Left renal cortex interstitium (tissue), 4 donors: ENCODE measurements around the gene GDAP1L1. TPM values are rescaled to one million over a fixed set of nuclear protein-coding genes. Genes with fewer than 3 reads are reported as not detected.

Experiments used
- DNase-seq, 4 donors: peaks; one replicate each; pipeline ENCODE4 v3.0.0-alpha.2; 2013; ENCODE audit warnings: low read depth in 4 of 4, low spot score in 2 of 4, missing footprints in 1 of 4
- polyA plus RNA-seq, 4 donors: library from polyadenylated mRNA; unstranded; fragments of 120-200 nt; gene quantifications; one replicate each; pipeline ENCODE4 v1.2.1, GENCODE V29; 2013; ENCODE audit not compliant: insufficient read length in 4 of 4

GDAP1L1 gene
- under 1 TPM; 0.35 to 0.76 (median 0.60) TPM for polyA plus RNA-seq

DNA sequence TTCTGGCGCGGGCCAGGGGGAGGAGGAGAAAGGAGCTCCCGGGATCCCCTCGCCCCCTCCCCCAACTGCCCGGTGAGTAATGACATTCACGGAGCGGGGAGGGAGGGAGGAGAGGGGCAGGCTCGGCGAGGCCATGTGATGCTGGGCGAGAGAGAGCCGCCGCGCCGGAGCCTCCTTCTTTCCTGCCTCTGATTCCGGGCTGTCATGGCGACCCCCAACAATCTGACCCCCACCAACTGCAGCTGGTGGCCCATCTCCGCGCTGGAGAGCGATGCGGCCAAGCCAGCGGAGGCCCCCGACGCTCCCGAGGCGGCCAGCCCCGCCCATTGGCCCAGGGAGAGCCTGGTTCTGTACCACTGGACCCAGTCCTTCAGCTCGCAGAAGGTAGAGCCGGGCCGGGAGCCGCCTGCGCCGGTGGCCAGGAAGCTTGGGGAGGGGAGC lies at the start of gene GDAP1L1:
GDAP1L1 (plus strand) TSS at position 178 of the 441 bp plus-strand sequence; CDS start at position 205, 27 bp downstream.
- peak in 1 of 4 donors; percentile 7 for DNase-seq

DNA sequence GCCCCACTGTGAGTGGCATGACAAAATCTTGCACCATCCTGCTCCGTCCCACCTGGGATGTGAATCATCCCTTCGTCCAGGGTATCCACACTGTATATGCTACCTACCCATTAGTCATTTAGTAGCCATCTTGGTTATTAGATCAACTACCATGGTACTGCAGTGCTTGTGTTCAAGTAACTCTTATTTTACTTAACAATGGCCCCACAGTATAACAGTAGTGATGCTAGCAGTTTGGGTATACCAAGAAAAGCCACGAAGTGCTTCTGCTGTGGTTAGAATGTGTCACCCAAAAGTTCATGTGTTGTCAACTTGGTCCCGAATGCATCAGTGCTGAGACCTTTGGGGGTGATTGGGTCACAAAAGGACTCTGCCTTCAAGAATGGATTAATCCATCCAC lies 48.2 kb upstream of the GDAP1L1 start:
- DNase-seq, result no peak

- no peak for DNase-seq
Observed at GRCh38 chr20:44199877-44200276, 47.2 kb upstream of the GDAP1L1 start.

GRCh38 chr20:44200371-44200770 lies 46.7 kb upstream of the GDAP1L1 start:
- DNase-seq, result no peak

GRCh38 chr20:44200983-44201382 lies 46.1 kb upstream of the GDAP1L1 start:
- DNase-seq, result no peak

GRCh38 chr20:44203161-44203560 lies 43.9 kb upstream of the GDAP1L1 start:
- DNase-seq, result no peak

- DNase-seq, result no peak
Observed at GRCh38 chr20:44204156-44204831, 42.8 kb upstream of the GDAP1L1 start.

DNA sequence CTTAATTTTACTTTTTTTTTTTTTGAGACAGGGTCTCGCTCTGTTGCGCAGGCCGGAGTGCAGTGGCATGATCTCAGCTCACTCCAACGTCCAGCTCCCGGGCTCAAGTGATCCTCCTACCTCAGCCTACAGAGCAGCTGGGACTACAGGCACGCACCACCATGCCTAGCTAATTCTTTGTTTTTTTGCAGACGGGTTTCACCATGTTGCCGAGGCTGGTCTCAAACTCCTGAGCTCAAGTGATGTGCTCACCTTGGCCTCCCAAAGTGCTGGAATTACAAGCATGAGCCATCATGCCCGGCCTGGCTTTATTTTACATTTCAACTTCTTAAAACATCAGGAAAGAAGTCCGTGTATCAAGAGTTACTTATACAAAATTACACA lies 42.3 kb upstream of the GDAP1L1 start:
- no peak for DNase-seq

GRCh38 chr20:44206132-44206531 lies 41.0 kb upstream of the GDAP1L1 start:
- no peak for DNase-seq

DNA sequence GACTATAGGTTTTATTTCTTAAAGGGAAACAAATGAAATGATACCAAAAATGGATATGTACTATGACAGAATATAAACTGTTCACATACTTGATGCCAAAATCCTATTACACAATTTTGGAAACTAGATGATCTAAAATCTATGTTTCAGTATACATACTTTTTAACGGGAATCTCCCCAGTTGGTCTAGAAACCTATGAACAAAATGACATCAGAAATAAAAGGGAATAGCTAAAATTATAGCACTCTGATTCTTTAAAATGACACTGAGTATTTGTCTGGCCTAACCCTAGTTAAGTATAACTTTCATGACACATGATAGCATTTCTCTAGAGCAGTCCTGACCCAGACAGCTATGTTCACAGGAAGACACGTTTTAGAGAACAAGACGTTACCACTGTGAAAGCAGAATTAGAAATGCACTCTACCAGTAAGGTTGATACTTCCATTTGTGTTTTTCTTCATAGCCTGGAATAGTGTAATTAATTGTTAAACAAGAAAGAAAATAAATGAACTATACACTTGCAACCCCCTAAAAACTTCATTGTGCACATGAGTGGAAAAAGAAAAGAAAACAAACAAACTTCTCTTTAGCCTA lies 39.9 kb upstream of the GDAP1L1 start:
- DNase-seq, result no peak

- DNase-seq, result no peak
Observed at GRCh38 chr20:44208165-44208564, 38.9 kb upstream of the GDAP1L1 start.

- DNase-seq, result no peak
Observed at GRCh38 chr20:44208770-44209169, 38.3 kb upstream of the GDAP1L1 start.

GRCh38 chr20:44209686-44210405 lies 37.3 kb upstream of the GDAP1L1 start:
- no peak for DNase-seq

DNA sequence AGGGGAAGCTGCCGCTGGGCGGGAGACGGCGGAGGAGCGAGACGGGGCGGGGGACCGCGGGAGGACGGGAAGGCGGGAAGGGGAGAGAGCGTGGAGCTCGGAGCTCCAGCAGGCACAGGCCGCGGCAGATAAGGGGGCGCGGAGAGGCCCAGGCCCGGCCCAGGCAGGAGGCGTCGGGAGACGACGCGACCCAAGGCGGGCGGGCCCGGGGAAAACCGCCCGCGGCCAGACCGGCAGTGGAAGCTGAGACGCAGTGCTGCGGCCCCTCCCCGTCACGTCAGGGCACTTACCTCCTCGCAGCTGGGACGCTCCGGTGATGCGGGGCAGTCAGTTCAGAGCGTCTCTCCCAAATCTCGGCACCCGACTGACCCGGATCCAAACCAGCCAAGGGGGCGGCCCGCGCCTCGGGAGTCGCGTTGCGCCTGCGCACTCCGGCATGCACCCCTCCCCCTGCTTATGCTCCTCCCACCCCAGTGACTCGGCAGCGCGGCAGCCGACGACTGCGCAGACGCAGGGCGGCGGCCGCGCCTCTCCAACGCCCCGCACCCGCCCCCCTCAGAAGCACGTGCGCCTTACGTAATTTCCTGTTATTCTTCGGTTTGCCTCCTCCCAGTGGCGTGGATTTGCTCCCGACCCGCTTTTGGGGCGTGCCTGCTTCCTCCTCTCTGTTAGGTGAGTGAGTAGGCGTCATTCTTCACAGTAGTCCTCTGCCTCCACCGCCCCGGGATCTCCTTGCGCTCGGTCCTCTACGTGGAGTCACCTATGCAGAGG lies 36.5 kb upstream of the GDAP1L1 start, which contains the start of gene OSER1:
OSER1 (minus strand) TSS at position 366 of the 771 bp plus-strand sequence. CDS start 3,814 bp downstream, outside the sequence.
- DNase-seq, result peak; percentile 91 to 95 (median 94)

GRCh38 chr20:44211177-44212039 lies 35.7 kb upstream of the GDAP1L1 start:
- DNase-seq, result no peak

GRCh38 chr20:44212792-44213191 lies 34.3 kb upstream of the GDAP1L1 start:
- DNase-seq, result no peak

- DNase-seq, result peak in 1 of 4 donors; percentile 63
Observed at GRCh38 chr20:44215125-44215524, 32.0 kb upstream of the GDAP1L1 start.

DNA sequence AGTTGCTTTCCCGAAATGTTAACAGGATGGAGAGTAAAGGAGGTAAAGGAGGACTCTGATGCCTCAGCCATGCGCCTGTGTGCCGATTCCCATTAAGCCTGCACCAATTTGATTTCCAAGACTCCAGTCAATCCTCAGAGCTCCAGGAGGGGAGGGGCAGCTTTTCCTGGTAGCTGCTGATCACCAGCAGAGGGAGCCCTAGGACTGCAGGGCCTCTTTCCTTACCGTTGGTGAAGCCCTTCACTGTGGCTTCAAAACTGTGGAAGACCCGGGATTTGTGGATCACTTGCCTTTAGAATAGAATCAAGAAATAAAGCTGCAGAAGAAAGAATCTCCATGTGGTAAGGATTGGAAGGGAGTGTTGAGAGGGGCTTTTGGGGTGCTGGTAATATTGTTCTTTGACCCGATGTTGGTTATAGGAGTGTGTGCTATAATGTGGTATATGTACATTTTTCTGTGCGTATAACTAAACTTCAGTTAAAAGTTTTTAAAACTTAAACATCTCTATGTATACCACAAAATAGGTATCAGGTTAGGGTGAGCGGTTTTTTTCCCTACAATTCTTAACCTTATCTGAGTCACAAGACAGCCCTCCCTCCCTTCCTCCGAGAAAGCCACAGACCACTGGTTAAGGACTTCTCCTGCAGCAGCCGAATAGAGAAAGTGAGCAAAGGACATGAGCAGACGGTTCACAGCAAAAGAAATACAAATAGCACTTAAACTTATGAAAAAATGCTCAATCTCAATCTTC lies 29.6 kb upstream of the GDAP1L1 start:
- DNase-seq, result peak in 1 of 4 donors; percentile 20

DNA sequence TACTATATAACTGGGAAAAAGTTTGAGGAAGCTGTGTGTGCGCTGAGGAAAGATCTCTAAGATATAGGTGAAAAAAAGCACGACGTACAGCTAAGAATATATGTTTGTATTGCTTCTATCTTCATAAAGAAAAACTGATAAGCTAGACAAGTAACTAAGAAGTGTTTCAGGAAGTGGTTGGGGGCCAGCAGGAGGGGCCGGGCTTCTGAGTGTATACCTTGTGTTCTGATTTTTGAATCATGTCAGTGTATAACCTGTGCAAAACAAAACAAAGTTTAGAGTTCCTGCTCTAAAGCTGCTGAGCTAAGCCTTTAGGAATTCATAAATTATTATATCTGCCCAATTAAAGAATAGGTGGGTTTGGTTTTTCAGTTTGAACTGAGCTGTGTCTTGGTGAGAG lies 28.7 kb upstream of the GDAP1L1 start:
- no peak for DNase-seq
